Measurements from ENCODE around the gene KIF16B. TPM values are rescaled to one million over a fixed set of nuclear protein-coding genes. Genes with fewer than 3 reads are reported as not detected.
A peak's percentile ranks its signal among the peaks of the same experiment; 100 is the strongest.

KIF16B gene
- total RNA-seq, 1 experiment from 2014 or later = 15.8 TPM

DNA sequence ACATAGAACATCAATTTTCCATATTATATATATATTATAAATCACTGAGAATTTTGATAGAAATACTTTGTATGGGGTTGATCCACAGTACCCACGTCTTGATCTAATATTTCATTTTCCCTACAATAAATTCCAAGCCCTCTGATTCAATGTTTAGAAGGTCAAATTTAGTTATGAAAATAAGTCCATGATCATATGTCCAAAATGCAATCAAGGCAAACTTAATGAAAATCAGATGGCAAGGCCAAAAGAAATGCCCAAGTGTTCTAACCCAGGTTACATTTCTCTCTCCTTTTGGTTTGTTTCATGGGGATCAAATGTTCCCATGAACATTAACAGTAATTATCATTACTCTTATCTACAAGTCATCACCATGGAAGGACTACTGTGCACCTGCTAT is 203.8 kb downstream of the KIF16B start:
- TF ChIP-seq, protein P1, sequence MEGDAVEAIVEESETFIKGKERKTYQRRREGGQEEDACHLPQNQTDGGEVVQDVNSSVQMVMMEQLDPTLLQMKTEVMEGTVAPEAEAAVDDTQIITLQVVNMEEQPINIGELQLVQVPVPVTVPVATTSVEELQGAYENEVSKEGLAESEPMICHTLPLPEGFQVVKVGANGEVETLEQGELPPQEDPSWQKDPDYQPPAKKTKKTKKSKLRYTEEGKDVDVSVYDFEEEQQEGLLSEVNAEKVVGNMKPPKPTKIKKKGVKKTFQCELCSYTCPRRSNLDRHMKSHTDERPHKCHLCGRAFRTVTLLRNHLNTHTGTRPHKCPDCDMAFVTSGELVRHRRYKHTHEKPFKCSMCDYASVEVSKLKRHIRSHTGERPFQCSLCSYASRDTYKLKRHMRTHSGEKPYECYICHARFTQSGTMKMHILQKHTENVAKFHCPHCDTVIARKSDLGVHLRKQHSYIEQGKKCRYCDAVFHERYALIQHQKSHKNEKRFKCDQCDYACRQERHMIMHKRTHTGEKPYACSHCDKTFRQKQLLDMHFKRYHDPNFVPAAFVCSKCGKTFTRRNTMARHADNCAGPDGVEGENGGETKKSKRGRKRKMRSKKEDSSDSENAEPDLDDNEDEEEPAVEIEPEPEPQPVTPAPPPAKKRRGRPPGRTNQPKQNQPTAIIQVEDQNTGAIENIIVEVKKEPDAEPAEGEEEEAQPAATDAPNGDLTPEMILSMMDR (IDR thresholded peaks at IDR 0.05; ENCODE audit: unreplicated experiment) = no peak
- ChIA-PET POLR2A (interaction anchor here (0.6 kb wide), 1 partner anchor 28 kb away, joined by 3 read pairs; no protein-coding TSS in a partner anchor), CTCF (no interaction called here)
- Mint-ChIP-seq H3K4me3 (ENCODE audit: unreplicated experiment) (no peak overlapping the region), H3K27ac (ENCODE audit: low read depth, unreplicated experiment) (no peak overlapping the region), H3K36me3 (ENCODE audit: insufficient read depth, unreplicated experiment) (peaks cover 37% of the 10 kb centered on the region), H3K4me1 (ENCODE audit: insufficient read depth, unreplicated experiment) (no peaks in the 10 kb centered on the region), H3K9me3 (ENCODE audit: unreplicated experiment) (no peaks in the 10 kb centered on the region), H3K27me3 (ENCODE audit: insufficient read depth, unreplicated experiment) (no peaks in the 10 kb centered on the region)
- intact Hi-C loops (cut with micrococcal nuclease) = no loop called here
- no TSS peak for BruUV-seq (replicated peaks)
- DNase-seq (ENCODE audit: unreplicated experiment) = no peak

DNA sequence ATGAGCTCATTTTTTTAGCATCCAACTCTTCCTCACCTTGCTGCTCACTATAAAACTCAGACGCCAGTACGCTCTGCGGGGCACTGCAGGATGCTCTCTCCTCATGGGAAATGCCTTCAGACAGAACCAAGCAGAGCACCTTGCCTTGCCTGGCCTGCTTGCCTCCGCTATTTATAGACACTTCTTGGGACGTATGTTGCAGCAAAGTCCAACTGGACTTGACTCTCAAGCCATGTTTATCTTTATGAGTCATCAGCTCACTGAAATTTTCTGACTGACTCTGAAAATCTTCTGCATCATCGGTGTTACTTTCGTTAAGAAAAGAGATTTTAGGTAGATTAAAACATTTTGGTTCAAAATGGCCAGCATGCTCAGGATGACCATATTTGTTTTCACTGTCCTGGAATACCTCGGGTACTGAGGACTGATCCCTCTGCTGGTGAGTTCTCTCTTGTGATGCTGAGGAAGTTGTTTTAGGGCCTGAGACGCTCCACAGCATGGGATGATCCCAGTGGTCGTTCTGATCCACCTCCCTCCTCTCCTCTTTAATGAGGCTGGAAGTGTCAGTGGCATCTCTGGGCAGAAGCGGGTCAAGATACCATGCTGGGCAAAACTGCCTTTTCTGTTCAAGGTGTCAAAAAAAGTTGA is 204.5 kb downstream of the KIF16B start:
- Mint-ChIP-seq H3K27me3 (ENCODE audit: insufficient read depth, unreplicated experiment) (no peaks in the 10 kb centered on the region), H3K27ac (ENCODE audit: low read depth, unreplicated experiment) (no peak overlapping the region), H3K4me1 (ENCODE audit: insufficient read depth, unreplicated experiment) (no peaks in the 10 kb centered on the region), H3K9me3 (ENCODE audit: unreplicated experiment) (no peaks in the 10 kb centered on the region), H3K4me3 (ENCODE audit: unreplicated experiment) (no peak overlapping the region), H3K36me3 (ENCODE audit: insufficient read depth, unreplicated experiment) (peaks cover 37% of the 10 kb centered on the region)
- intact Hi-C loops (cut with micrococcal nuclease) = no loop called here
- ChIA-PET CTCF (interaction anchor here (0.6 kb wide), 1 partner anchor 1211 kb away, joined by 3 read pairs; no protein-coding TSS in a partner anchor), POLR2A (no interaction called here)
- DNase-seq (ENCODE audit: unreplicated experiment) = peak; percentile 41
- no TSS peak for BruUV-seq (replicated peaks)
- TF ChIP-seq, protein P1 (IDR thresholded peaks at IDR 0.05; ENCODE audit: unreplicated experiment) = no peak

DNA sequence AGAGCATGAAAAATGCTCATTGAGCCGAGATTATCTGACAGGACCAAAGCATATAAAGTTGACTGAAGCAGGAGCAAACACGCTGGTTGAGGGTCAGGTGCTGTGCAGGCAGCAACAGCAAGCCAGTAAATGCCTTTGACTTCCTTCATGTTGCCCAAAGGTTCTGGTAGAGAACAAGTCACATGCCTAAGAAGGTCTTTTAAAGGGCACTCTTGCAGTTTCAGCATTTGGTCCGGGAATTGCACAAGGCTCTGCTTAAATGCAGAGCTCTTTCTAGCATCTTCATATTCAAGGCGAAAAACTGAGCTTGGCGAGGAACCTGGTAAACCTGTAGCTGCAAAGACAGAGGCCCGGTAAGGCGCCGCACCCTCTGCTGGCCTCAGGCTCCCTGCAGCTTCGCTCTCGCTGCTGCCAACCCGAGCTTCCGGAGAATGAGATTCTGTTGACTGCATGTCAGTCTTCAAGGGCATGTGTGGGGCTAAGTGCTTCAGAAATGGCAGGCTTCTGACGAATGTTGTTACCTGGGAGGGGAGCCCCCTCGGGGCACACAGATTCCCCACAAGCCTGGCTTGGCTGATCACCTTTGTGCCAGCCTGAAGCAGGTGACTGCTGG is 205.2 kb downstream of the KIF16B start:
- no TSS peak for BruUV-seq (replicated peaks)

DNA sequence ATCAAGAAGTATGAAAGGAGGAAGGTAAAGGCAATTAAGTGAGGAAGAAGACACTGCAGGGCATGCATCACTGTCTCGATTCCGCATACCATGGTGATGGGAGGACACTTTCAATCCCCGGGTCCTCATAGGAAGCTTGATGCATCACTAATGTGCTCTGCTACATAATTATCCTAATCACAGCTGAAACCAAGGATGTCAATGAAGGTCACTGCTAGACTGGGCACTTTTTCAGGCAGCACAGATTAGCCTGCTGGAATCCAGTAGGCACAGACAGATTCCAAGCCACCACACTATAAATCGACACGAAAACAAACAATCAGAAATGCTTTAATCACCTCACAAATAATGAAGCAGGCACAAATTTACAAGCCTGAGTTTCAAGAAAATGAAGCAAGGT is 206.7 kb downstream of the KIF16B start:
- ChIA-PET POLR2A (no interaction called here), CTCF (interaction anchor here (0.6 kb wide), 1 partner anchor 722 kb away, joined by 3 read pairs; no protein-coding TSS in a partner anchor)
- no peak overlapping the region for H3K4me3 Mint-ChIP-seq (ENCODE audit: unreplicated experiment)
- no peaks in the 10 kb centered on the region for H3K9me3 Mint-ChIP-seq (ENCODE audit: unreplicated experiment)
- TF ChIP-seq, protein P1 (IDR thresholded peaks at IDR 0.05; ENCODE audit: unreplicated experiment) = no peak
- no peaks in the 10 kb centered on the region for H3K4me1 Mint-ChIP-seq (ENCODE audit: insufficient read depth, unreplicated experiment)
- no peak for DNase-seq (ENCODE audit: unreplicated experiment)
- H3K27ac Mint-ChIP-seq (ENCODE audit: low read depth, unreplicated experiment) = no peak overlapping the region
- H3K36me3 Mint-ChIP-seq (ENCODE audit: insufficient read depth, unreplicated experiment) = peaks cover 27% of the 10 kb centered on the region
- H3K27me3 Mint-ChIP-seq (ENCODE audit: insufficient read depth, unreplicated experiment) = no peaks in the 10 kb centered on the region
- no TSS peak for BruUV-seq (replicated peaks)
- intact Hi-C loops (cut with micrococcal nuclease) = no loop called here

More for the DNA sequence above, 205.2 kb downstream of the KIF16B start:
- TF ChIP-seq, protein P1 (IDR thresholded peaks at IDR 0.05; ENCODE audit: unreplicated experiment) = no peak
- intact Hi-C loops (cut with micrococcal nuclease) = no loop called here
- ChIA-PET POLR2A (no interaction called here), CTCF (interaction anchor here (0.6 to 1.1 kb wide), 3 partner anchors 9 to 1211 kb away, joined by 3 read pairs; no protein-coding TSS in a partner anchor)
- no peaks in the 10 kb centered on the region for H3K4me1 Mint-ChIP-seq (ENCODE audit: insufficient read depth, unreplicated experiment)
- DNase-seq (ENCODE audit: unreplicated experiment) = no peak
- peaks cover 37% of the 10 kb centered on the region for H3K36me3 Mint-ChIP-seq (ENCODE audit: insufficient read depth, unreplicated experiment)
- H3K27me3 Mint-ChIP-seq (ENCODE audit: insufficient read depth, unreplicated experiment) = no peaks in the 10 kb centered on the region
- no peak overlapping the region for H3K27ac Mint-ChIP-seq (ENCODE audit: low read depth, unreplicated experiment)
- no peaks in the 10 kb centered on the region for H3K9me3 Mint-ChIP-seq (ENCODE audit: unreplicated experiment)
- no peak overlapping the region for H3K4me3 Mint-ChIP-seq (ENCODE audit: unreplicated experiment)

Data from MCF 10A (cell line).